Muscle layer of colon (tissue), 2 donors: Measurements from ENCODE around the gene TFRC.
"Not testable (repeated sequence)": the region's sequence is repeated elsewhere in the genome, so short reads cannot be mapped to it uniquely, and the experiment has no call there.

Experiments
- H3K27ac ChIP-seq: one replicate; pipeline ENCODE4 v1.7.0; 2013; ENCODE audit warnings: low read depth, mild to moderate bottlenecking, low read length, moderate library complexity
- H3K27me3 ChIP-seq, 2 donors: one replicate each; pipeline ENCODE4 v1.7.0; 2013; ENCODE audit warnings: low read length in 2 of 2, mild to moderate bottlenecking in 2 of 2; ENCODE audit not compliant: insufficient read depth in 2 of 2, control insufficient read depth in 1 of 2
- H3K36me3 ChIP-seq: one replicate; pipeline ENCODE4 v1.7.0; 2013; ENCODE audit warnings: mild to moderate bottlenecking, low read length; ENCODE audit not compliant: insufficient read depth
- H3K4me1 ChIP-seq: one replicate; pipeline ENCODE4 v1.7.0; 2013; ENCODE audit warnings: mild to moderate bottlenecking, low read length; ENCODE audit not compliant: insufficient read depth
- H3K4me3 ChIP-seq, 2 donors: one replicate each; pipeline ENCODE4 v1.7.0; 2013; ENCODE audit warnings: low read length in 2 of 2, low read depth in 1 of 2, mild to moderate bottlenecking in 1 of 2, moderate library complexity in 1 of 2
- H3K9ac ChIP-seq: one replicate; pipeline ENCODE4 v1.7.0; 2013; ENCODE audit warnings: low read length
- H3K9me3 ChIP-seq: one replicate; pipeline ENCODE4 v1.7.0; 2013; ENCODE audit warnings: mild to moderate bottlenecking, low read length
- donor health status: abdominal sarcoma.
- donor health status: Adenocarcinoma of cecum.

TFRC gene

GRCh38 chr3:196079682-196080081 lies 2.2 kb downstream of the TFRC start:
- Histone ChIP-seq H3K27ac (no peak overlapping the region), H3K4me1 (peaks cover 16% of the 10 kb centered on the region), H3K4me3 (no peak overlapping the region), H3K9me3 (no peaks in the 10 kb centered on the region), H3K36me3 (peaks cover 12% of the 10 kb centered on the region), H3K27me3 (no peaks in the 10 kb centered on the region), H3K9ac (no peak overlapping the region)

- Histone ChIP-seq H3K27me3 (no peaks in the 10 kb centered on the region), H3K9me3 (no peaks in the 10 kb centered on the region), H3K4me3 (no peak overlapping the region), H3K9ac (no peak overlapping the region), H3K36me3 (peaks cover 31% of the 10 kb centered on the region), H3K27ac (no peak overlapping the region), H3K4me1 (no peaks in the 10 kb centered on the region)
Observed at GRCh38 chr3:196075013-196075412, 6.9 kb downstream of the TFRC start.

- Histone ChIP-seq H3K4me1 (no peaks in the 10 kb centered on the region), H3K9ac (no peak overlapping the region), H3K36me3 (peaks cover 38% of the 10 kb centered on the region), H3K27ac (no peak overlapping the region), H3K4me3 (no peak overlapping the region), H3K9me3 (no peaks in the 10 kb centered on the region), H3K27me3 (no peaks in the 10 kb centered on the region)
Observed at GRCh38 chr3:196073255-196073753, 8.6 kb downstream of the TFRC start.

- Histone ChIP-seq H3K9ac (no peak overlapping the region), H3K36me3 (peaks cover 48% of the 10 kb centered on the region), H3K27ac (no peak overlapping the region), H3K4me3 (no peak overlapping the region), H3K4me1 (no peaks in the 10 kb centered on the region), H3K27me3 (no peaks in the 10 kb centered on the region), H3K9me3 (no peaks in the 10 kb centered on the region)
Observed at GRCh38 chr3:196072313-196072712, 9.6 kb downstream of the TFRC start.

- not testable (repeated sequence) for H3K27ac ChIP-seq
Observed at GRCh38 chr3:196068812-196069211, 13.1 kb downstream of the TFRC start.

GRCh38 chr3:196067439-196067838 lies 14.5 kb downstream of the TFRC start:
- Histone ChIP-seq H3K4me3 (no peak overlapping the region), H3K36me3 (peaks cover 75% of the 10 kb centered on the region)

More at GRCh38 chr3:196068812-196069211, 13.1 kb downstream of the TFRC start:
- H3K27me3 ChIP-seq, H3K9ac ChIP-seq, H3K9me3 ChIP-seq, H3K4me3 ChIP-seq, H3K4me1 ChIP-seq: not testable (repeated sequence)
- H3K36me3 ChIP-seq = peaks cover 63% of the 10 kb centered on the region

GRCh38 chr3:196063971-196064370 lies 17.9 kb downstream of the TFRC start:
- no peak overlapping the region for H3K27ac ChIP-seq
- H3K9ac ChIP-seq = no peak overlapping the region
- H3K27me3 ChIP-seq = no peaks in the 10 kb centered on the region
- H3K4me1 ChIP-seq = no peaks in the 10 kb centered on the region
- H3K9me3 ChIP-seq = no peaks in the 10 kb centered on the region
- H3K36me3 ChIP-seq = peaks cover 80% of the 10 kb centered on the region
- no peak overlapping the region for H3K4me3 ChIP-seq

More at GRCh38 chr3:196067439-196067838, 14.5 kb downstream of the TFRC start:
- no peaks in the 10 kb centered on the region for H3K4me1 ChIP-seq
- H3K27ac ChIP-seq = no peak overlapping the region
- H3K27me3 ChIP-seq = no peaks in the 10 kb centered on the region
- H3K9ac ChIP-seq = no peak overlapping the region
- H3K9me3 ChIP-seq = no peaks in the 10 kb centered on the region

- Histone ChIP-seq H3K9me3 (no peaks in the 10 kb centered on the region), H3K27ac (no peak overlapping the region), H3K9ac (no peak overlapping the region), H3K36me3 (peaks cover 79% of the 10 kb centered on the region), H3K4me3 (no peak overlapping the region), H3K27me3 (no peaks in the 10 kb centered on the region), H3K4me1 (no peaks in the 10 kb centered on the region)
Observed at GRCh38 chr3:196063456-196063855, 18.4 kb downstream of the TFRC start.

GRCh38 chr3:196063049-196063448 lies 18.8 kb downstream of the TFRC start:
- no peak overlapping the region for H3K27ac ChIP-seq
- H3K4me3 ChIP-seq = no peak overlapping the region
- no peaks in the 10 kb centered on the region for H3K27me3 ChIP-seq
- no peak overlapping the region for H3K9ac ChIP-seq
- no peaks in the 10 kb centered on the region for H3K9me3 ChIP-seq
- H3K4me1 ChIP-seq = no peaks in the 10 kb centered on the region
- H3K36me3 ChIP-seq = peaks cover 80% of the 10 kb centered on the region

GRCh38 chr3:196060834-196061233 lies 21.1 kb downstream of the TFRC start:
- Histone ChIP-seq H3K9me3 (no peaks in the 10 kb centered on the region), H3K9ac (no peak overlapping the region), H3K27ac (no peak overlapping the region), H3K27me3 (no peaks in the 10 kb centered on the region), H3K4me1 (no peaks in the 10 kb centered on the region), H3K4me3 (no peak overlapping the region), H3K36me3 (peaks cover 81% of the 10 kb centered on the region)

- no peaks in the 10 kb centered on the region for H3K9me3 ChIP-seq
- no peaks in the 10 kb centered on the region for H3K4me1 ChIP-seq
- H3K36me3 ChIP-seq = peaks cover 72% of the 10 kb centered on the region
- H3K27me3 ChIP-seq = no peaks in the 10 kb centered on the region
- no peak overlapping the region for H3K9ac ChIP-seq
- H3K4me3 ChIP-seq = no peak overlapping the region
- no peak overlapping the region for H3K27ac ChIP-seq
Observed at GRCh38 chr3:196057760-196058331, 24.0 kb downstream of the TFRC start.

GRCh38 chr3:196056371-196056770 lies 25.5 kb downstream of the TFRC start:
- H3K4me3 ChIP-seq, H3K9me3 ChIP-seq, H3K4me1 ChIP-seq, H3K9ac ChIP-seq, H3K27ac ChIP-seq, H3K27me3 ChIP-seq: not testable (repeated sequence)
- peaks cover 64% of the 10 kb centered on the region for H3K36me3 ChIP-seq
